Epithelial cell of esophagus (primary cell): Measurements from ENCODE around the gene MIB2.

ENCODE experiments used
- DNase-seq: peaks from one replicate; pipeline ENCODE4 v3.0.0; 2010; ENCODE audit warnings: low read depth
- H3K4me3 ChIP-seq: 2 replicates; pipeline ENCODE4 v1.5.1; 2011; ENCODE audit warnings: mild to moderate bottlenecking, low read length, control low read depth
- TF ChIP-seq, protein P1 (sequence below): IDR thresholded peaks from 2 replicates; pipeline ENCODE4 v1.5.1; 2011; ENCODE audit warnings: low read depth, mild to moderate bottlenecking, low read length, control low read depth, inconsistent platforms; ENCODE audit not compliant: insufficient read depth; ENCODE audit errors: missing control alignments

MIB2 gene

DNA sequence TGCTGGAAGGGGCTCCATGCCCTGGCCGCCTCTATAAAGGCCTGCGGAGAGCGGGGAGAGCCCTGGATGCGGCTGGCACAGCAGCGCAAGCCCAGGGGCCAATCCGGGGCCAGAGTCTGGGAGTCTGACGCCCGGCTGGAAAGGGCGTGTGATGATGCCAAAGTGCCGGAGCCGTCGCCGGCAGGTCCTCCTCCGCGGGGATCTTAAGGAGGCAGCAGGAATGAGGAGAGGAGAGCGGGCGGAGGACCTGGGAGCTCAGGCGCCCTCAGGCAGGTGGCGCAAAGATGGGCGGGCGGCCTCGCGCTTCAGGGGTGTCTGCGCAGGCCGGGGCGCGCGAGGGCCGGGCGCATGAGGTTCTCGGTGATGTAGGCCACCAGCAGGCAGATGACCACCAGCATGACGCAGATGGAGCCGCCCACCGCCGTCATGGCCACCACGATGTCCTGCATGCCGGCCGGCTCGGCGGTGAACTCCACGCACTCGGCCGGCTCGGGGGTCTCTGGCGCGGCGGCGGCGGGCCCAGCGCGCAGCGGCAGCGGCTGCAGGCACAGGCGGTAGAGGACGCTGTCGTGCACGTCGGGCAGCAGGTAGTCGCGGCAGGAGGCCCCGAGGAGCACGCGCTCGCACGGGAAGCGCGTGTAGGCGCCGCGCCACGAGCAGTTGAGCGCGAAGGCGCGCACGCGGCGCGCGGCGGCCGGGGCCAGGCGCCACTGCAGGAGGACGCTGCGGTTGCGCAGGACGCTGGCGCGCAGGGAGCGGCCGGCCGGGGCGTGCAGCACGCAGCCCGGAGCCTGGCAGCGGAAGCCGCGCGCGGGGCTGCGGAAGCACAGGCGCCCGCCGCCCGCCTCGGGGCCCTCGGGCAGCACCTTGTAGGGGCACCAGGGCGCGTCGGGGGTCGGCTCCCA lies 16.0 kb upstream of the MIB2 start:
- TF ChIP-seq, protein P1, sequence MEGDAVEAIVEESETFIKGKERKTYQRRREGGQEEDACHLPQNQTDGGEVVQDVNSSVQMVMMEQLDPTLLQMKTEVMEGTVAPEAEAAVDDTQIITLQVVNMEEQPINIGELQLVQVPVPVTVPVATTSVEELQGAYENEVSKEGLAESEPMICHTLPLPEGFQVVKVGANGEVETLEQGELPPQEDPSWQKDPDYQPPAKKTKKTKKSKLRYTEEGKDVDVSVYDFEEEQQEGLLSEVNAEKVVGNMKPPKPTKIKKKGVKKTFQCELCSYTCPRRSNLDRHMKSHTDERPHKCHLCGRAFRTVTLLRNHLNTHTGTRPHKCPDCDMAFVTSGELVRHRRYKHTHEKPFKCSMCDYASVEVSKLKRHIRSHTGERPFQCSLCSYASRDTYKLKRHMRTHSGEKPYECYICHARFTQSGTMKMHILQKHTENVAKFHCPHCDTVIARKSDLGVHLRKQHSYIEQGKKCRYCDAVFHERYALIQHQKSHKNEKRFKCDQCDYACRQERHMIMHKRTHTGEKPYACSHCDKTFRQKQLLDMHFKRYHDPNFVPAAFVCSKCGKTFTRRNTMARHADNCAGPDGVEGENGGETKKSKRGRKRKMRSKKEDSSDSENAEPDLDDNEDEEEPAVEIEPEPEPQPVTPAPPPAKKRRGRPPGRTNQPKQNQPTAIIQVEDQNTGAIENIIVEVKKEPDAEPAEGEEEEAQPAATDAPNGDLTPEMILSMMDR: no peak
- no peak overlapping the region for H3K4me3 ChIP-seq
- peak; percentile 58 for DNase-seq

DNA sequence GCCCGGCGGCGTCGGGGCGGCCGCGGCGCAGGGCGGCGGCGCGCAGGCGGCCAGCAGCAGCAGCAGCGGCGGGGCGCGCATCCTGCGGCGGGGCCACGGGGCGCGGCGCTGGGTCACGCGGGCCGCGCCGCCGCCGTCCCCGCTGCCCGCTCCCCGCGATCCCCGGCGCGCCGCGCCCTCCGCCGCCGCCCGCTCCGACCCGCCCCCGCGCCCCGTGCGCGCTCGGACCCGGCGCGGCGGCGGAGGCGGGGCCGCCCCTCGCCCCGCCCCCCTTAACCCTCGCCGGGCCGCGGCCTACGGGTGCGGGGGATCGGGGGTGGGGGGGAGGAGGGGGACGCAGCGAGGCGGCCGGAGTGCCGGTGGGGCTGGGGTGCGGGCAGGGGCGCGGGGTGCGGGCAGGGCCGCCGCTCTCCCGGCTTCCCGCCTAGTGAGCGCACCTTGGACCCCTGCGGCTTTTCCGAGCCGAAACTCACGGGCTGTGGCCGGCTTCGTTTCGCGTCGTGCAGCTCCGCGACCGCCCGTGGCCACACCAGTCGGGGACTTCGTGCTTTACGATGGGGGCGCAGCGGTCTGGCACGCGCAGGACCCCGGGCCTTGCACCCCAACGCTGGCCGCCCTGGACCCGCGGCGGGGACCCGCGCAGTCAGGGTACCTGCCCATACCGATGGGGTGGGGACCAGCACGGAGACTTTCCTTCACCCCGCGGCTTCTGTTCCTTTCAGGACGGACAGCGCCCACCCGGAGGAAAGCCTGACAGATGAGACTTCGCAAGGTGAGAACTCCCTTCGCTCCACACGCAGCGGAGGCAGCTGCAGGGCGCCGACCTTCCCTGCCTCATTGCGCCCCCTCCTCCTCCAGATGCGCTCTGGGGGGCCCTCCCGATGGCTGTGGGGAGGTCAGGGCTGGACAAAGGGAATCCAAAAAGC lies 15.1 kb upstream of the MIB2 start, which contains the start of gene FNDC10:
TSS of gene FNDC10 (minus strand) at position 201 of the 926 bp plus-strand sequence. CDS start at position 81, 120 bp downstream.
- TF ChIP-seq, protein P1: no peak
- no peak for DNase-seq
- peak within 1 kb of the TSS; percentile 39 for H3K4me3 ChIP-seq

DNA sequence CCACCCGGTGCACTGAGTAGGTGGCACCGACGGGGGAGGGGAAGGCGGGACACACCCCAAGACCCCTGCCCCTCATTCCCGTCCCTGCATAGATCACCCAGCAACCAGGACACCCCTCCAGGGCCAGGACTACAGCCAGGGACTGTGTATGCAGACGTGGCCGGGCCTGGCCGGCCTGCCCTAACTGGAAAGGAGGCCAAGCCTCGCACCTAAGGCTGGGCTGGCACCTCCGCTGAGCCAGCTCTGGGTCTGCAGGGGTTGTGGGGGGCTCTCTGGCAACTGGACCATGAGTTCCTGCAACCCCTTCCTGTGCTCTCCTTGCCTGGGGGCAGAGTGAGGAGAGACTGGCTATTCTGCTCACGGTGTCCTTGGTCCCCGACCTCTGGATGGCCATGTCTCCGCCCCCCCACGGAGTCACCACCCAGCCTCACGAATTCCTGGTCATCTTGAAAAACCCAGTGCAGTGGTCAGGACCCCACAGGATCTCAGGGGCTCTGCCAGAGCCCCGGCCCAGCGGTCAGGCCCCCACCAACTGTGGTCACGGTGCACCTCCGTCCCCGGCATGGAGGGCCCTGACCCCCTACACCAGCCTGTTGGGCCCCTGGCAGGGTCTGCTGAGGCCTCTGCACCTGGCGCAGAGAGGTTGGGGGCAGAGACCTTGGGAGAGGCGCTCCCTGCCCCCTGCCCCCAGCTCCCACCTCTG lies 14.3 kb upstream of the MIB2 start:
- no peak overlapping the region for H3K4me3 ChIP-seq
- TF ChIP-seq, protein P1: no peak
- no peak for DNase-seq

DNA sequence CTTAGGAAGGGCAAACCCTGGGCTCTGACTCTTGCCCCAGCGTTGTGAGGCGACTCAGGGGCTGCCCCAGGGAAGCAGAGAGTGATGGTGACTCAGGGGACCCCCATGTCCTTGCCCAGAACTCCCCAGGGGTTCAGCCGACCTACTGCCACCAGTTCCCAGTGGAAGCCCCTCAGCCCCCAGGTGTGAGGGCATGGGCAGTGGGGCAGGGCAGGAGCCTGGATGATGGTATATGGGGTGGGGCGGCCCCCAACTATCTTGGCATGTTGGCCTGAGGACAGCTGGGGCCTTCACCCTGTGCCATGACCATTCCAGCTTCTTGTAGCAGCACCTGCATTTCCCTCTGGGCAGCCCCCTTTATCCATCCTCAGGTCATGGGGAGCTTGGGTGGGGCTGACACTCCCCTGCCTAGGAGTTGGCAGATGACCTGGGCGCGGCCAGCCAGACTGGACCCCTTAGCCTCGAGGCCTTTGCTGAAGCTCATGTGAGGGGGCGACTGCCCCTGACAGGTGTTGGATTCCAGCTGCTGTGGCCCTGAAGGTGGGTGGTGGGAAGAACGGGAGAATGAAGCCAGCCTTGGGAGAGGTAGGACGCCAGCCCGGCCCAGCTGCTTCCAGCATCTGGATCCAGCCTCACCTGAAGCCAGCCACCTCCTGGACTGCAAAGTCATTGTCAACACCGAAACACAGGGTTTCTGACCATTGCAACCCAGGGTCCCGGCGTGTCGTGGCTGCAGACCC lies 13.6 kb upstream of the MIB2 start:
- TF ChIP-seq, protein P1: no peak
- no peak for DNase-seq
- no peak overlapping the region for H3K4me3 ChIP-seq

DNA sequence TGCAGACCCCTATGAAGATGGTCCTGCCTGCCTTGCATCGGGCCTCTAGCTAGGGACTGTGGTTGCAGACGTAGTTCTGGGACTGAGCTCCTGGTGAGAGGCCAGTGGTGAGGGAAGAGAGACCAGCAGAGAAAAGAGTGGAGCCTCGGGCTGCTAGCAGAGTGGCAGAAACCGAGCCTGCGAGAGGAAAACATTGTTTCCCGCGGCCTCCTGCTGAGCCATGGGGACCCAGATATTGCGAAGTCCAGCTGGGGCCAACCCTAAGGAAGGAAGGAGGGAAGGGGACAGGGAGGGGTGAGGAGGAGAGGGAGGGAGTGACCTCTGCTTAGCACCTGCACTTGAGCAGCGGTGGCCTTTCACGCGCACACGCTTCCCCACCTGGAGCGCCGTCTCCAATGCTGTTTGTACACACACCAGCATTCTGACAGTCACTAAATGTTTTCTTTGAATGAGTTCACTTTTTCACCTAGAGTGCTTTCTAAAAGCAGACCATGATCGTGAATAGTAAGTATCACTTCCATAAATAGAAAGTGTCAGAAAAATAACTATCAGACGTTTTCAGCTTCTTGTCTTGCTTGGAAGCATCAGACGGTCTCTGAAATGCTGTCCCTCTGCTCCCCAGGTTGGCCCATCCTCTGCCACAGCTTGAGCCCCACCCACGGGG lies 12.9 kb upstream of the MIB2 start:
- TF ChIP-seq, protein P1: no peak
- DNase-seq: no peak
- no peak overlapping the region for H3K4me3 ChIP-seq
